SU-DHL-6 (cell line): ENCODE results near the gene KLRC2.

Experiments
- H2AFZ ChIP-seq: fragments of 200-600 bp; sonication (generic); 2 replicates; pipeline ENCODE4 v1.6.1; 2014; ENCODE audit warnings: low read depth, mild to moderate bottlenecking, moderate library complexity, mixed read lengths, antibody characterized with exemption, low read length; ENCODE audit not compliant: severe bottlenecking
- H3F3A ChIP-seq: fragments of 200-600 bp; shearing (Covaris generic); 2 replicates; pipeline ENCODE4 v1.6.0; 2016; ENCODE audit warnings: antibody characterized with exemption, mild to moderate bottlenecking; ENCODE audit not compliant: insufficient read depth
- H3K27ac ChIP-seq: fragments of 200-600 bp; sonication (generic); 2 replicates; pipeline ENCODE4 v1.5.1; 2016; ENCODE audit warnings: low read depth, mild to moderate bottlenecking, low read length, moderate library complexity, mixed read lengths
- H3K27me3 ChIP-seq: fragments of 200-600 bp; sonication (generic), shearing (Covaris generic); 2 replicates; pipeline ENCODE4 v1.6.0; 2014; ENCODE audit warnings: mild to moderate bottlenecking, low read length
- H3K36me3 ChIP-seq: fragments of 200-600 bp; sonication (generic); 2 replicates; pipeline ENCODE4 v1.6.1; 2014; ENCODE audit warnings: mild to moderate bottlenecking, low read length, mixed read lengths
- H3K4me2 ChIP-seq: fragments of 300-600, 200-600 bp; shearing (Covaris generic), sonication (generic); 2 replicates; pipeline ENCODE4 v1.6.0; 2014; ENCODE audit warnings: low read length, low read depth, mild to moderate bottlenecking; ENCODE audit not compliant: poor library complexity, severe bottlenecking
- H3K4me3 ChIP-seq: fragments of 200-600 bp; sonication (generic); 2 replicates; pipeline ENCODE4 v1.5.1; 2014; ENCODE audit warnings: antibody characterized with exemption, low read length, mild to moderate bottlenecking, mixed read lengths; ENCODE audit not compliant: insufficient read depth, poor library complexity, severe bottlenecking
- H3K79me2 ChIP-seq: fragments of 200-600 bp; sonication (generic); 2 replicates; pipeline ENCODE4 v1.6.1; 2014; ENCODE audit warnings: mild to moderate bottlenecking, low read length, moderate library complexity; ENCODE audit not compliant: insufficient read depth
- H3K9ac ChIP-seq: fragments of 200-600 bp; sonication (generic); 2 replicates; pipeline ENCODE4 v1.7.0; 2014; ENCODE audit warnings: mild to moderate bottlenecking, low read length
- H3K9me2 ChIP-seq: fragments of 200-600 bp; sonication (generic); replicated peaks from 2 replicates; pipeline ENCODE4 v1.6.1; 2014; ENCODE audit warnings: low read length; ENCODE audit not compliant: insufficient read depth
- H3K9me3 ChIP-seq: fragments of 200-600 bp; sonication (generic); 2 replicates; pipeline ENCODE4 v1.6.1; 2014; ENCODE audit warnings: low read length, mixed read lengths; ENCODE audit not compliant: insufficient read depth
- H4K20me1 ChIP-seq: fragments of 200-600 bp; sonication (generic); 2 replicates; pipeline ENCODE4 v1.6.1; 2014; ENCODE audit warnings: low read depth, mild to moderate bottlenecking, antibody characterized with exemption, low read length, moderate library complexity, mixed read lengths
- EZH2phosphoT487 ChIP-seq: fragments of 200-600 bp; sonication (generic), shearing (Covaris generic); conservative IDR thresholded peaks from 2 replicates; pipeline ENCODE4 v1.6.1; 2018; ENCODE audit warnings: mild to moderate bottlenecking, antibody characterized with exemption, low read length, moderate library complexity, mixed read lengths
- TF ChIP-seq, protein P1 (sequence below): fragments of 200-600 bp; sonication (generic); IDR thresholded peaks from one replicate; pipeline ENCODE4 v1.5.1; 2017; ENCODE audit warnings: antibody characterized with exemption, mild to moderate bottlenecking, low read length, moderate library complexity; ENCODE audit not compliant: insufficient read depth, poor library complexity, severe bottlenecking

The KLRC2 gene

DNA sequence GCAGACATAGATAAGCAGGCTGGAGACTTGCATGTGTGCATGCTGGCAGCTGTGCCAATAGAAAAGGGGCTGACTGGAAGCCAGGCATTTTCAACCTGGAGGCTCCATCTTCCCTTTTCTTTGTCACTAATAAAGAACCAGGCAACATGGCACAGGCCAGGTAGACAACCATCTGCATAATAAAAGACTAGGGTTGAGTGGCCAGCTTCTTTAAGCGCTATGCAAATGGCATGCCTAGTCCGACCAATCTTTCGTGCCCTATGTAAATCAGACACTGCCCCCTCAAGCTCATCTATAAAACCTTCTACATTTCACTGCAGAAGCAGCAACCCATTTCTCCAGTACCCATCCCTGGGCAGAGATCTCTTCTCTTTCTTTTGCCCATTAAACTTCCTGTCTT lies 21.9 kb upstream of the KLRC2 start:
- H3F3A ChIP-seq = no peaks in the 10 kb centered on the region
- H3K4me3 ChIP-seq = no peak overlapping the region
- H3K9ac ChIP-seq = no peak overlapping the region
- H3K27me3 ChIP-seq = no peaks in the 10 kb centered on the region
- no peaks in the 10 kb centered on the region for H3K9me3 ChIP-seq
- TF ChIP-seq EZH2phosphoT487 = no peak
- TF ChIP-seq, protein P1, sequence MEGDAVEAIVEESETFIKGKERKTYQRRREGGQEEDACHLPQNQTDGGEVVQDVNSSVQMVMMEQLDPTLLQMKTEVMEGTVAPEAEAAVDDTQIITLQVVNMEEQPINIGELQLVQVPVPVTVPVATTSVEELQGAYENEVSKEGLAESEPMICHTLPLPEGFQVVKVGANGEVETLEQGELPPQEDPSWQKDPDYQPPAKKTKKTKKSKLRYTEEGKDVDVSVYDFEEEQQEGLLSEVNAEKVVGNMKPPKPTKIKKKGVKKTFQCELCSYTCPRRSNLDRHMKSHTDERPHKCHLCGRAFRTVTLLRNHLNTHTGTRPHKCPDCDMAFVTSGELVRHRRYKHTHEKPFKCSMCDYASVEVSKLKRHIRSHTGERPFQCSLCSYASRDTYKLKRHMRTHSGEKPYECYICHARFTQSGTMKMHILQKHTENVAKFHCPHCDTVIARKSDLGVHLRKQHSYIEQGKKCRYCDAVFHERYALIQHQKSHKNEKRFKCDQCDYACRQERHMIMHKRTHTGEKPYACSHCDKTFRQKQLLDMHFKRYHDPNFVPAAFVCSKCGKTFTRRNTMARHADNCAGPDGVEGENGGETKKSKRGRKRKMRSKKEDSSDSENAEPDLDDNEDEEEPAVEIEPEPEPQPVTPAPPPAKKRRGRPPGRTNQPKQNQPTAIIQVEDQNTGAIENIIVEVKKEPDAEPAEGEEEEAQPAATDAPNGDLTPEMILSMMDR = no peak
- H3K4me2 ChIP-seq = no peak overlapping the region
- no peak overlapping the region for H3K27ac ChIP-seq
- no peaks in the 10 kb centered on the region for H3K36me3 ChIP-seq
- H3K9me2 ChIP-seq = no peaks in the 10 kb centered on the region
- H2AFZ ChIP-seq = no peak overlapping the region
- H3K79me2 ChIP-seq = no peaks in the 10 kb centered on the region
- H4K20me1 ChIP-seq = no peaks in the 10 kb centered on the region

DNA sequence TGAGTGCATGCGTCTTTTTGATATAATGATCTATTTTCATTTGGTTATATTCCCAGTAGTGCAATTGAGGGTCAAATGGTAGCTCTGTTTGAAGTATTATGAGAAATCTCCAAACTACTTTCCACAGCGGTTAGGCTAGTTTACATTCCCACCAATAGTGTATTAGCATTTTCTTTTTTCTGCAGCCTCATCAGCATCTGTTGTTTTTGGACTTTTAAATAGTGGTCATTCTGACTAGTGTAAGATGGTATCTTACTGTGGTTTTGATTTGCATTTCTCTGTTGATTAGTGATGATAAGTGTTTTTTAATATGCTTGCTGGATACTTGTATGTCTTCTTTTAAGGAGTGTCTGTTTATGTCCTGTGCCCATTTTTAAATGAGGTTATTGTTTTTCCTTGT lies 21.0 kb upstream of the KLRC2 start:
- Histone ChIP-seq H4K20me1 (no peaks in the 10 kb centered on the region), H3K9me2 (no peaks in the 10 kb centered on the region), H3F3A (no peaks in the 10 kb centered on the region), H3K27me3 (no peaks in the 10 kb centered on the region), H2AFZ (no peak overlapping the region), H3K4me3 (no peak overlapping the region), H3K27ac (no peak overlapping the region), H3K36me3 (no peaks in the 10 kb centered on the region), H3K9ac (no peak overlapping the region), H3K9me3 (no peaks in the 10 kb centered on the region), H3K79me2 (no peaks in the 10 kb centered on the region), H3K4me2 (no peak overlapping the region)
- no peak for TF ChIP-seq EZH2phosphoT487
- TF ChIP-seq, protein P1 = no peak

DNA sequence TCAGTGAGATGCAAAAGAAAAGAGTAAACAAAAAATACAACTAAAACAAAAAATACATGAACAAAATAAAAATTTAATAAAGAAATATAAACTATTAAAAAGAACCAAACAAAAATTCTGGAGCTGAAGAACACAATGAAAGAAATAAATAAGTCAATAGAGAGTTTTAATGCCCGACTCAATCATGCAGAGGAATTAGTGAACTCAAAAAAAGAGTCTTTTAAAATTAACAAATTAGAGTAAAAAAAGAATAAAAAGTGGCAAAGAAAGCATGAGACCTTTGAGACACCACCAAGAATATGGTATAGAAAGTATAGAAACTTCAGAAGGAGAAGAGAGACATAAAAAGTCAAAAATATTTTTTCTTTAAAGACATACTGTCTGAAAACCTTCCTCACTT lies 20.0 kb upstream of the KLRC2 start:
- Histone ChIP-seq H4K20me1 (no peaks in the 10 kb centered on the region), H3K4me3 (no peak overlapping the region), H3K36me3 (no peaks in the 10 kb centered on the region), H3K27me3 (no peaks in the 10 kb centered on the region), H3K79me2 (no peaks in the 10 kb centered on the region), H2AFZ (no peak overlapping the region), H3K4me2 (no peak overlapping the region), H3K9me2 (no peaks in the 10 kb centered on the region), H3F3A (no peaks in the 10 kb centered on the region), H3K9me3 (no peaks in the 10 kb centered on the region), H3K27ac (no peak overlapping the region), H3K9ac (no peak overlapping the region)
- TF ChIP-seq EZH2phosphoT487 = no peak

DNA sequence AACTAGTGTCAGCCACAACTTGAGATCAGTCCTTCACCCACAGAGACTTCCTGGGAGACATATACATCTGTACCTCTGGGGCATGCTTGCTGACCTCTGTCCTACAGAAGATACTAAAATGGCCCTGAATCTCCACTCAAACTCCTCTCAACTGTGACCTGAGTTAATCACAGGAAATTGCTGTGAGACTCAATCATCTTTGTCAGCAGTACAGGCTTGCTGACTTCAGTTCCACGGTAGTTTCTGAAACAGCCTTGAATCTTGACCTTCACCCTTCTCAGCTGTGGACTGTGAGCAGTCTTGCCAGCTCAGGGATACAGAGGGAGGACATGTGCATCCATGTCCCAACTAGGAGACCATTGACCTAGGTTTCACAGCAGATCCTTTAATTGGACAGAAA lies 18.7 kb upstream of the KLRC2 start:
- Histone ChIP-seq H4K20me1 (no peaks in the 10 kb centered on the region), H3K4me2 (no peak overlapping the region), H3K4me3 (no peak overlapping the region), H3K27me3 (no peaks in the 10 kb centered on the region), H3K9me3 (no peaks in the 10 kb centered on the region), H3K36me3 (no peaks in the 10 kb centered on the region), H3K9me2 (no peaks in the 10 kb centered on the region), H3K9ac (no peak overlapping the region), H3K27ac (no peak overlapping the region), H3K79me2 (no peaks in the 10 kb centered on the region), H3F3A (no peaks in the 10 kb centered on the region), H2AFZ (no peak overlapping the region)
- no peak for TF ChIP-seq EZH2phosphoT487
- TF ChIP-seq, protein P1 = no peak
